K562 (cell line): Measurements from ENCODE around the gene WDR88. TPM values are rescaled to one million over a fixed set of nuclear protein-coding genes. Genes with fewer than 3 reads are reported as not detected.

Source experiments
- ATAC-seq: fragments of 200-7000 bp; cut with Tn5 transposase; 3 replicates; pipeline ENCODE4 v1.9.1; 2020; ENCODE audit warnings: moderate library complexity
- BruUV-seq: library from RNA; stranded (reverse); fragments of 400-500 nt; replicated peaks from 2 replicates; lab custom pipeline; 2021; lab: Mats Ljungman, UMichigan
- CTCF ChIA-PET: fragments of 300-600 bp; formaldehyde crosslinking; extraction: SDS; loops from one replicate; lab custom pipeline; 2021; ENCODE audit warnings: low intra/inter-chr PET ratio; lab: Yijun Ruan, JAX
- POLR2A ChIA-PET: fragments of 300-600, 350-650 bp; sonication (Branson Sonifier 250); formaldehyde crosslinking; extraction: SDS; loops from one replicate; lab custom pipeline; 2021; ENCODE audit warnings: antibody characterized with exemption, inconsistent platforms; lab: Yijun Ruan, JAX
- DNase-seq, 4 experiments: peaks; one replicate each; pipeline versions ENCODE4 v3.0.0 to v3.0.0-alpha.2; 2011 to 2018; ENCODE audit warnings: low spot score in 3 of 4, mixed read lengths in 3 of 4; ENCODE audit errors: extremely low read depth in 1 of 4
- FAIRE-seq: peaks from 2 replicates; lab custom pipeline; 2011; peaks lifted over from hg19 to GRCh38; lab: Jason Lieb, UNC
- H2AFZ ChIP-seq: 2 replicates; pipeline ENCODE4 v1.6.0; 2011; ENCODE audit warnings: low read depth, low read length, control low read depth, inconsistent platforms
- H3K27ac ChIP-seq: fragments of 200-600 bp; 3 replicates; pipeline ENCODE4 v1.8.0; 2011; ENCODE audit warnings: low read depth, mild to moderate bottlenecking, control low read depth, inconsistent platforms, low read length, moderate library complexity, mixed read lengths; ENCODE audit errors: extremely low read depth
- H3K27me3 ChIP-seq, 2 experiments: fragments of 300-600 bp in 1 of 2; 2 replicates in 1 of 2; 3 replicates in 1 of 2; pipeline versions ENCODE4 v1.6.0 to v1.8.0; 2011; ENCODE audit warnings: inconsistent platforms in 2 of 2, low read length in 2 of 2, mild to moderate bottlenecking in 1 of 2, mixed read lengths in 1 of 2, moderate library complexity in 1 of 2; ENCODE audit not compliant: control insufficient read depth in 2 of 2, insufficient read depth in 2 of 2
- H3K36me3 ChIP-seq: fragments of 300-600 bp; 3 replicates; pipeline ENCODE4 v1.8.0; 2011; ENCODE audit warnings: mild to moderate bottlenecking, low read length, inconsistent platforms; ENCODE audit not compliant: control insufficient read depth, insufficient read depth
- H3K4me1 ChIP-seq, 2 experiments: fragments of 200-600 bp in 1 of 2; replicated peaks in 1 of 2; 2 replicates in 1 of 2; 3 replicates in 1 of 2; pipeline versions ENCODE4 v1.5.1 to v1.8.0; 2011; ENCODE audit warnings: inconsistent platforms in 2 of 2, low read length in 2 of 2, mild to moderate bottlenecking in 1 of 2, mixed read lengths in 1 of 2, moderate library complexity in 1 of 2; ENCODE audit not compliant: control insufficient read depth in 2 of 2, insufficient read depth in 2 of 2
- H3K4me2 ChIP-seq: 2 replicates; pipeline ENCODE4 v1.6.1; 2011; ENCODE audit warnings: low read length, control low read depth, inconsistent platforms, mixed read lengths; ENCODE audit not compliant: insufficient read depth
- H3K4me3 ChIP-seq: fragments of 200-600 bp; sonication (generic), shearing (Covaris generic); 2 replicates; pipeline ENCODE4 v1.5.1; 2016; ENCODE audit warnings: control low read depth, inconsistent platforms
- H3K79me2 ChIP-seq: fragments of 200-600 bp; 3 replicates; pipeline ENCODE4 v1.8.0; 2011; ENCODE audit warnings: low read length, inconsistent platforms; ENCODE audit not compliant: control insufficient read depth, insufficient read depth
- H3K9ac ChIP-seq, 2 experiments: 2 replicates each; pipeline versions ENCODE4 v1.6.0 to v1.6.1; 2011; ENCODE audit warnings: low read depth in 2 of 2, low read length in 2 of 2, control low read depth in 1 of 2, inconsistent platforms in 1 of 2, mild to moderate bottlenecking in 1 of 2, mixed read lengths in 1 of 2; ENCODE audit not compliant: insufficient read depth in 1 of 2
- H3K9me1 ChIP-seq: one replicate; pipeline ENCODE4 v1.6.0; 2011; ENCODE audit warnings: inconsistent platforms, mild to moderate bottlenecking, low read length, moderate library complexity; ENCODE audit not compliant: control insufficient read depth, insufficient read depth
- H3K9me3 ChIP-seq: replicated peaks from 2 replicates; pipeline ENCODE4 v1.5.1; 2011; ENCODE audit warnings: low read depth, low read length, inconsistent platforms; ENCODE audit not compliant: control insufficient read depth, insufficient read depth
- H4K20me1 ChIP-seq: replicated peaks from 2 replicates; pipeline ENCODE4 v1.6.1; 2011; ENCODE audit warnings: low read length, inconsistent platforms, mixed read lengths; ENCODE audit not compliant: control insufficient read depth, insufficient read depth
- C11orf30 ChIP-seq: fragments of 450-650 bp; IDR thresholded peaks from 2 replicates; pipeline ENCODE4 v1.6.1; 2016; ENCODE audit warnings: low read depth, mild to moderate bottlenecking
- CBX2 ChIP-seq: fragments of 200-600 bp; sonication (generic); IDR thresholded peaks from one replicate; pipeline ENCODE4 v1.6.1; 2012; ENCODE audit warnings: mild to moderate bottlenecking, low read length, inconsistent platforms; ENCODE audit not compliant: insufficient read depth, poor library complexity, severe bottlenecking
- GTF2A2 ChIP-seq: IDR thresholded peaks from 2 replicates; pipeline ENCODE4 v1.6.1; 2016; ENCODE audit warnings: mild to moderate bottlenecking, missing genetic modification characterization, missing compliant biosample characterization
- ZBTB40 ChIP-seq, 2 experiments: fragments of 450-650 bp in 1 of 2; sonication (generic) in 1 of 2; formaldehyde crosslinking in 1 of 2; IDR thresholded peaks; 2 replicates each; pipeline versions ENCODE4 v1.7.1 to v1.9.0; 2016 to 2022; ENCODE audit warnings: inconsistent platforms in 1 of 2, mild to moderate bottlenecking in 1 of 2, missing genetic modification reagents in 1 of 2
- ZNF282 ChIP-seq: sonication (generic); formaldehyde crosslinking; IDR thresholded peaks from 2 replicates; pipeline ENCODE4 v1.8.1; 2023; ENCODE audit warnings: missing genetic modification reagents
- ZNF316 ChIP-seq: fragments of 450-650 bp; IDR thresholded peaks from 2 replicates; pipeline ENCODE4 v1.6.1; 2016
- WGBS: fragments of 100-300 bp; shearing (Covaris generic); methylation state at CpG from one replicate; pipeline ENCODE4 v1.1.6; 2016; ENCODE audit warnings: low coverage, mixed read lengths; ENCODE audit not compliant: insufficient coverage; ENCODE audit errors: missing lambda C conversion rate; 5-methylcytosine and 5-hydroxymethylcytosine counted together
- in situ Hi-C: fragments of 300-500 bp; cut with MboI; formaldehyde crosslinking; loops from 4 replicates; pipeline ENCODE4 v1.15.0; 2018; ENCODE audit warnings: inconsistent platforms, mixed read lengths
- intact Hi-C: fragments of 100-400 bp; cut with micrococcal nuclease; formaldehyde crosslinking; loops from 2 replicates; pipeline ENCODE4 v1.14.2; 2022
- polyA plus RNA-seq, 8 experiments: library from polyadenylated mRNA; depleted of rRNA in 4 of 8; stranded (reverse) in 5 of 8; unstranded in 3 of 8; fragments of >200 nt; fragmentation: Nextera tagmentation in 2 of 8; fragmentation: Illumina TruSeq in 1 of 8; extraction: Ambion mirVana in 2 of 8; extraction: Trizol in 1 of 8; gene quantifications; 2 replicates each; pipeline versions ENCODE4 v1.2.1 to v1.2.3, GENCODE V29; 2011 to 2014; ENCODE audit warnings: inconsistent platforms in 1 of 8, missing spikeins in 1 of 8
- total RNA-seq, 7 experiments: library from RNA; depleted of rRNA in 6 of 7; stranded (reverse); fragments of >200 nt in 6 of 7; fragmentation: Illumina TruSeq in 2 of 7; extraction: Trizol in 2 of 7; gene quantifications; 2 replicates each; pipeline versions ENCODE4 v1.2.1 to v1.2.3, GENCODE V29; 2011 to 2021; ENCODE audit warnings: low replicate concordance in 1 of 7

WDR88 gene
- total and polyA plus RNA-seq, 9 of the 15 experiments (the other 6 are each of a cell fraction or from before 2014, with no cell fraction given), result 0.03 to 0.04 TPM; not detected in 7

- no peak for DNase-seq
- 93% methylated on average over 6 of the region's 6 CpGs for WGBS
- Histone ChIP-seq H3K36me3 (peaks cover 50% of the 10 kb centered on the region), H3K9ac (no peak overlapping the region), H3K9me3 (no peaks in the 10 kb centered on the region), H3K9me1 (no peaks in the 10 kb centered on the region), H3K4me2 (no peak overlapping the region), H3K79me2 (no peaks in the 10 kb centered on the region), H3K27ac (no peak overlapping the region), H2AFZ (no peak overlapping the region), H4K20me1 (peaks cover 4% of the 10 kb centered on the region; the same call in 1 of the 2 replicates), H3K27me3 (no peaks in the 10 kb centered on the region), H3K4me3 (no peak overlapping the region), H3K4me1 (peaks cover 6 to 10% of the 10 kb centered on the region in 2 experiments; a peak in 3 of 5 replicates)
- ChIA-PET CTCF (no interaction called here), POLR2A (interaction anchor here (1.2 to 1.6 kb wide), 2 partner anchors 10 to 18 kb away, joined by 4 to 5 read pairs; no protein-coding TSS in a partner anchor)
- in situ Hi-C loops (no loop called here), intact Hi-C loops (no loop called here)
- TF ChIP-seq ZBTB40 (IDR thresholded peaks at IDR 0.05), result no peak
- no peak for TF ChIP-seq ZBTB40 (CRISPR knock-in tag; IDR thresholded peaks at IDR 0.05)
- TF ChIP-seq ZNF282, result no peak
- TF ChIP-seq ZNF316, result peak; percentile 41
- TF ChIP-seq CBX2, result no peak
- no peak for TF ChIP-seq GTF2A2 (tag)
- 0 out of 2 replicates have a peak, but pooled peaks have one; percentile 32 for TF ChIP-seq C11orf30
- FAIRE-seq, result no peak
- no peak for ATAC-seq
- BruUV-seq, result no TSS peak
Observed at GRCh38 chr19:33102893-33103292, 29.0 kb upstream of the WDR88 start.
